Ishikawa (cell line): ENCODE results near the gene SLC7A14.

Experiments
- CEBPB ChIP-seq: IDR thresholded peaks from 2 replicates; pipeline ENCODE4 v1.6.1; 2012
- CREB1 ChIP-seq: IDR thresholded peaks from 2 replicates; pipeline ENCODE4 v1.6.1; 2012; ENCODE audit warnings: low read depth
- EGR1 ChIP-seq: IDR thresholded peaks from 2 replicates; pipeline ENCODE4 v1.6.1; 2012
- EP300 ChIP-seq: IDR thresholded peaks from 2 replicates; pipeline ENCODE4 v1.6.1; 2012; ENCODE audit warnings: borderline replicate concordance
- FOXM1 ChIP-seq: IDR thresholded peaks from 2 replicates; pipeline ENCODE4 v1.6.1; 2012; ENCODE audit warnings: low read depth, borderline replicate concordance
- MAX ChIP-seq: IDR thresholded peaks from 2 replicates; pipeline ENCODE4 v1.6.1; 2012
- NFIC ChIP-seq: IDR thresholded peaks from 2 replicates; pipeline ENCODE4 v1.6.1; 2012
- RAD21 ChIP-seq: IDR thresholded peaks from 2 replicates; pipeline ENCODE4 v1.6.1; 2012; ENCODE audit warnings: low read depth
- REST ChIP-seq: IDR thresholded peaks from 2 replicates; pipeline ENCODE4 v1.6.1; 2012; ENCODE audit warnings: low read depth, mild to moderate bottlenecking
- TAF1 ChIP-seq: IDR thresholded peaks from 2 replicates; pipeline ENCODE4 v1.6.1; 2012; ENCODE audit warnings: low read depth, mild to moderate bottlenecking
- TCF12 ChIP-seq: IDR thresholded peaks from 2 replicates; pipeline ENCODE4 v1.6.1; 2012; ENCODE audit warnings: low read depth
- TEAD4 ChIP-seq: IDR thresholded peaks from 2 replicates; pipeline ENCODE4 v1.6.1; 2012
- USF1 ChIP-seq: IDR thresholded peaks from 2 replicates; pipeline ENCODE4 v1.6.1; 2012
- YY1 ChIP-seq: IDR thresholded peaks from 2 replicates; pipeline ENCODE4 v1.6.1; 2012; ENCODE audit warnings: low read depth
- ZBTB7A ChIP-seq: IDR thresholded peaks from 2 replicates; pipeline ENCODE4 v1.6.1; 2012; ENCODE audit warnings: low read depth

The SLC7A14 gene

GRCh38 chr3:170467571-170468147 is 118.2 kb downstream of the SLC7A14 start:
- no peak for TF ChIP-seq REST
- no peak for TF ChIP-seq NFIC
- TF ChIP-seq USF1 = no peak
- TF ChIP-seq YY1 = no peak
- TF ChIP-seq CREB1 = no peak
- no peak for TF ChIP-seq CEBPB

- TF ChIP-seq TEAD4 (no peak), NFIC (no peak), TAF1 (no peak), TCF12 (no peak), EP300 (no peak), MAX (no peak), REST (no peak), USF1 (no peak), FOXM1 (no peak), ZBTB7A (no peak), RAD21 (no peak), CEBPB (no peak), YY1 (no peak), CREB1 (no peak), EGR1 (no peak)
Measured at GRCh38 chr3:170467007-170467406, 118.9 kb downstream of the SLC7A14 start.

- TF ChIP-seq FOXM1 (no peak), NFIC (no peak), CREB1 (no peak), RAD21 (no peak), TCF12 (no peak), USF1 (no peak), MAX (no peak), TEAD4 (no peak; the same call in 1 of the 2 replicates)
Measured at GRCh38 chr3:170465955-170466354, 119.9 kb downstream of the SLC7A14 start.

- TF ChIP-seq REST = no peak
- no peak for TF ChIP-seq ZBTB7A
- no peak for TF ChIP-seq TAF1
- no peak for TF ChIP-seq YY1
- no peak for TF ChIP-seq CEBPB
- TF ChIP-seq EGR1 = no peak
- TF ChIP-seq FOXM1 = no peak
Measured at GRCh38 chr3:170463011-170463410, 122.9 kb downstream of the SLC7A14 start.

GRCh38 chr3:170458285-170458684 is 127.6 kb downstream of the SLC7A14 start:
- no peak for TF ChIP-seq FOXM1
